Hepatocyte (in vitro differentiated cells): ENCODE results near the gene GLDN.

Experiments
- CTCF ChIP-seq: fragments of 200-600 bp; sonication (generic); IDR thresholded peaks from 2 replicates; pipeline ENCODE4 v1.5.1; 2016; ENCODE audit warnings: antibody characterized with exemption, mild to moderate bottlenecking; ENCODE audit not compliant: poor library complexity
- EZH2 ChIP-seq: fragments of 200-600 bp; sonication (generic); IDR thresholded peaks from 2 replicates; pipeline ENCODE4 v1.6.1; 2016; ENCODE audit warnings: antibody characterized with exemption, mild to moderate bottlenecking, borderline replicate concordance
- EZH2phosphoT487 ChIP-seq: fragments of 200-600 bp; sonication (generic); IDR thresholded peaks from one replicate; pipeline ENCODE4 v1.6.1; 2018; ENCODE audit warnings: antibody characterized with exemption, mild to moderate bottlenecking, low read depth, moderate library complexity; ENCODE audit not compliant: unreplicated experiment, severe bottlenecking

GRCh38 chr15:51349156-51349844 is 7.8 kb downstream of the GLDN start:
- TF ChIP-seq EZH2 (no peak), EZH2phosphoT487 (no peak), CTCF (no peak)
